GM12891 (cell line): ENCODE results near the gene BICC1.

Experiments used
- DNase-seq: peaks from one replicate; pipeline ENCODE4 v3.0.0; 2011; ENCODE audit warnings: low spot score; ENCODE audit not compliant: insufficient read length
- FAIRE-seq: peaks from 2 replicates; lab custom pipeline; 2011; peaks lifted over from hg19 to GRCh38; lab: Jason Lieb, UNC
- PAX5 ChIP-seq: IDR thresholded peaks from 2 replicates; pipeline ENCODE4 v1.6.1; 2011; ENCODE audit warnings: low read length, moderate library complexity, mild to moderate bottlenecking; ENCODE audit not compliant: insufficient read depth, severe bottlenecking
- POLR2A ChIP-seq: IDR thresholded peaks from 2 replicates; pipeline ENCODE4 v1.6.1; 2011; ENCODE audit warnings: low read depth, low read length, control low read depth
- POLR2AphosphoS5 ChIP-seq: IDR thresholded peaks from 2 replicates; pipeline ENCODE4 v1.6.1; 2011; ENCODE audit warnings: low read depth, low read length, control low read depth
- POU2F2 ChIP-seq: IDR thresholded peaks from 2 replicates; pipeline ENCODE4 v1.6.1; 2011; ENCODE audit warnings: low read depth, mild to moderate bottlenecking, control low read depth, low read length, moderate library complexity
- SPI1 ChIP-seq: IDR thresholded peaks from 2 replicates; pipeline ENCODE4 v1.6.1; 2011; ENCODE audit warnings: low read depth, low read length, control low read depth
- TAF1 ChIP-seq: IDR thresholded peaks from 2 replicates; pipeline ENCODE4 v1.6.1; 2011; ENCODE audit warnings: low read depth, low read length, control low read depth

Gene BICC1

DNA sequence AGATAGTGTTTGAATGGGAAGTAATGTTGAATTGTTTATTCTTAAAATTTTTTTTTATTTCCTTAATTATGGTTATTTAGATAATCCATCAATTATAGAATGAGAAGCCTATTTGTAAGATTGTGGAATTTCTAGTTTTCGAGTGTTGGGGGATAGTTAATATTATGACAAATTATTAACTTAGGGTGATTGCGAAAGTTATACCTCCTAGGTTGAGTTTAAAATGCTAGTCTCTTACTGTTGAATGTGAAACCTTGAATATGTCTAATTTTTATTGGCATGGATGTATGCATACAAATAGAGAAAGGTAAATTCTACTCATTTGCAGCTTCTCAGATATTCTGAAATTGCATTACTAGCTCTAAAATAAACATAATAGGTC, 43.2 kb downstream of the BICC1 start:
- TF ChIP-seq POLR2AphosphoS5 (no peak), PAX5 (no peak), POLR2A (no peak), SPI1 (no peak), POU2F2 (no peak), TAF1 (no peak)
- FAIRE-seq (no peak), DNase-seq (no peak)

DNA sequence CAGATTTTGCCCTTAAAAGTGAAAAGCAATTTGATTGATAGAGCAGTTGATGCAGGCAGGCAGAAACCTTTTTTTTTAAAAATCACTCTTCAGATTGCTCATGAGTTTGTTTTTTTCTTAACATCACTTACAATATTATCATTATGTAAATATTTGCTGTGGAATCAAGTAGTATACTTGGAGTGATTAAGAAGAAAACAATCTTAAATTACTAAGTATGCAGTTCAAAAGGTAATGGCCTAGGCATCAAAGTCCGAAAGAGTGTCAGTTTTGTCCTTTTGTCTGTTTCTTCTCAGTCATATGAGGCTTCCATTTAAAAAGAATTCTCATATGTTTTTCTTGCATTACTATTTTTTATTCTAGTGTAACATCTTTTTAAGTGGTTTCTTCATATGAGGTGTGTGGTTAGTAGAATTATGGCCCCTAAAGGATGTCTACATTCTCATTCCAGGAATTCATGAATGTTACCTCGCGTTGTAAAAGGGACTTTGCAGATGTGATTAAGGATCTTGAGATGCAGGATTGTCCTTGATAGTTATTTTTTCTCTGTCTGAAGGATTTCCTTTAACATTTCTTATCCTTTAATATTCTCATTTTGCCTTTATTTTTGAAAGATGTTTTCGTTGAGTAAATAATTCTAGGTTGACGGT, 44.0 kb downstream of the BICC1 start:
- FAIRE-seq (no peak), DNase-seq (no peak)
- TF ChIP-seq POU2F2 = no peak
- no peak for TF ChIP-seq SPI1
- TF ChIP-seq POLR2A = no peak
- no peak for TF ChIP-seq POLR2AphosphoS5

DNA sequence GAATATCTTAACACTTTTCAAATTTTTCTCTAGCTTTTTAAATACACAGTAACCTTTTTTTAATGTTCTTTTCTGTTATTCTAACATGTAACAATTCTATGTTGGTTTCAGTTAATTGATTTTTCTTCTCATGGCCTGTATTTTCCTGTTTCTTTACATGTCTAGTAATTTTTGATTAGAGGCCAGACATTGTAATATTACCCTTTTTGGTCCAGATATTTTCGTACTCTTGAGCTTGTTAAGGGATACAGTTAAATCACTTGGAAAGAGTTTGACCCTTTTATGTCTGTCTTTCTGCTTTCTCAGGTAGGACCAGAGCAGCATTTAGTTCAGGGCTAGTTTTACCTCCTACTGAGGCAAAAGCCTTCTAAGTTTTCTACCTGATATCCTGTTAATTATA, 45.0 kb downstream of the BICC1 start:
- TF ChIP-seq POU2F2 (no peak), POLR2AphosphoS5 (no peak), PAX5 (no peak), TAF1 (no peak), SPI1 (no peak), POLR2A (no peak)
- no peak for DNase-seq
- no peak for FAIRE-seq

DNA sequence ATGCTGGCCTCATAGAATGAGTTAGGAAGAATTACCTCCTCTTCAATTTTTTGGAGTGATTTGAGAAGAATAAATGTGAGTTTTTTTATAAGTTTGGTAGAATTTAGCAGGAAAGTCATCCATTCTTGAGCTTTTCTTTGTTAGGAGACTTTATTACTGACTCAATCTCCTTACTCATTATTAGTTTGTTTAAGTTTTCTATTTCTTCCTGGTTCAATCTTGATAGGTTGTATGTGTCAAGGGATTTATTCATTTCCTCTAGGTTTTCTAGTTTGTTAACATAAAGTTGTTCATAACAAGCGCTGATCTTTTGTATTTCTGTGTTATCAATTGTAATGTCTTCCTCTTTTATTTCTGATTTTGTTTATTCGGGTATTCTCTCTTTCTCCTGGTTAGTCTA, 47.4 kb downstream of the BICC1 start:
- no peak for TF ChIP-seq POLR2AphosphoS5
- no peak for TF ChIP-seq TAF1
- TF ChIP-seq PAX5 = no peak
- TF ChIP-seq SPI1 = no peak
- TF ChIP-seq POLR2A = no peak
- no peak for TF ChIP-seq POU2F2
- FAIRE-seq (no peak), DNase-seq (no peak)

DNA sequence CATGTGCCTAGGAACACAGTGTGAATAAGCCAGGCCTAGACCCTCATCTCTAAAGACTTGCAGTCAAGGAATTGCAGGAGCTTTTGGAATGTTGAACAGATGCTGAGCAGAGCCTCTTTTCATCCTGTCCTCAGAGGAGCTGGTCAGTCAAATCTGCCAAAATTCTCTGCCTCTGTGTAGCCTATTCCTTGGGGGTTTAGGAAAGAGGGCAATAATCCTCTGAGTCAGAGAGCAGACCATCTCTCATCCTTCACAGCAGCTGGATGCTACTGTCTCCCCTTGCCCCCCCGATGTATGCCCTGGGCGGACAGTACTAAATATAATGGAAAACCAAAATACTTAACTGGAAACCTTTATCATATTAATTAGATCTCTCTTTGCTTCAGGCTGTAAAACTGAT, 52.6 kb downstream of the BICC1 start:
- TF ChIP-seq SPI1 = no peak
- no peak for TF ChIP-seq TAF1
- no peak for TF ChIP-seq PAX5
- no peak for TF ChIP-seq POU2F2
- TF ChIP-seq POLR2A = no peak
- TF ChIP-seq POLR2AphosphoS5 = no peak
- FAIRE-seq (no peak), DNase-seq (no peak)

DNA sequence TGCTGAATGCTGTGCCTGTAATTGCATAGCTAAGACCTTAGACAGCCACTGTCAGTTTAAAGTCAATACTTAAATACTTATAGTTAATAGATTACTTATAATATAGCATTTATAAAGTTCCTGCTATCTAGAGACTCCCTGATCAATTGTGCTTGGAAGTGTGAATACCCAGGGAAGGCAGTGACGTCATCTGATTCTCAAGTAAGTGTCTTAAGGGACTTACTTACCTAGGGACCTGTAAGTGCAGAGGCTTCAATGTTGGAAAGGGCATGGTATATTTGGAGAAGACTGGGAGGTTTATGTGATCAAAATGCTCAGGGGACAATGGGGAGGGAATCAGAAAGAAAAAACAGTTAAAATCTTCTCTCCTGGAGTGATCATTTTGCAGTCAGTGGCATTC, 55.0 kb downstream of the BICC1 start:
- FAIRE-seq = no peak
- DNase-seq = no peak
- TF ChIP-seq TAF1 (no peak), POU2F2 (no peak), POLR2A (no peak), SPI1 (no peak), POLR2AphosphoS5 (no peak), PAX5 (no peak)

DNA sequence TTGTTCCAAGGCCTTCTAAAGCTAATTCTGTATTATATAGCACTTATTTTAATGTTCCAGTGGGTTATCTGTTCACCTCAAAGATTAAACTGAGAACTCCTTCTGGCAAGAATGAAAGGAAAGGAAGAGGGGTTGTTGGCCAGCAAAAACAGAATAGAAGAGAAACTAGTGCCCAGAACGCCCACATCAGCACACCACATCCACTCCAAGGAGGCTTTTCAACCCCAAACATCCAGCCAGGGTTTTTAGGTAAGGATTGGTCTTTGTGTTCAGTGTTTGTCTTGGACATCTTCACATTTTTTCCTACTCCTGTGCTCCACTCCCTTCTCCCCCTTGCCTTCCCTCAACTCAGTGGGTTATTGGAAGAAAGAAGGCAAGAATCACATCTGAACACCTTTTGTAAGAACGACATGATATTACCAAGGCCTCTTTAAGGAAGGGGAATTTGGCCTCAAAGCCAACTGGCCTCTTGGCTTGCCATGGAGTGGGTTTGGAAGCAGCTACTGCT, 55.8 kb downstream of the BICC1 start:
- DNase-seq (no peak), FAIRE-seq (no peak)
- TF ChIP-seq PAX5 = no peak
- TF ChIP-seq POLR2A = no peak
- no peak for TF ChIP-seq POLR2AphosphoS5
- TF ChIP-seq POU2F2 = no peak
- no peak for TF ChIP-seq TAF1
- no peak for TF ChIP-seq SPI1

DNA sequence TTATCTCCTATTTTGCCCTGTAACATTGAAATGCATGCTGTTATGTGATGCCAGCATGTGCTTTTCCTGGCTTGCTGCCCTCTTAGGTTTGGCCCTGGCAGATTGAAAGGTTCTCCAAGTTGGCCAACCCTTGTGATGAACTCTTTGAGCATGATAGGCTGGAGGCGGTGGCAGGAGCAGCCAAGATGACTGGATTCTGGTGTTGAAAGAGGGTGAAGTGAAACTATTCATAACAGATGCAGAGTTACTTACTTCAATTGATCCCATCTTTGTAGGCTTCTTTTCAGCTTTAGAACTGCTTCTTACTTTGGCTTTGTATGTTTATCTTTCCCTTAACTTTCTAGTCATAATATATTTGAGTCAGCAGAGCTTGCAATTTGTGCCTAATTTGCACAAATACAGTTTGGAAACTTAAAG, 57.6 kb downstream of the BICC1 start:
- TF ChIP-seq POLR2AphosphoS5 (no peak), PAX5 (no peak), POU2F2 (no peak), POLR2A (no peak), TAF1 (no peak), SPI1 (no peak)
- DNase-seq = no peak
- FAIRE-seq = no peak

DNA sequence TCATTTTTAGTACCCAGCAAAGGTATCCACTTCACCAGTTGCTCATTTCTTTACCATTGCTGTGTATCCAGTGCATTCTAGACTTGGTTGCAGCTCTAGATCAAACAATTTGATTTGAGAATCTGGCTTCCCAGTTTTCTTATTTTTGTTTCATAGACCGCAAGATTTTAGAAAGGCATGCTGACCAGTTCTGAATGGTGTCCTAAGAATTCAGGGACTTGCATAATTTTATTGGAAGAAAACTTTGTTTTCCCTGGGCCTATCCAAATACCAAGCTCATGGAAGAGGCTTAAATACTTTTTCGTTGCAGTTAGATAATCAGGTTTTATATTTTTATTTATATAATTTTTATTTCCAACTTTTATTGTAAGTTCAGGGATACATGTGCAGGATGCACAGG, 58.3 kb downstream of the BICC1 start:
- FAIRE-seq = no peak
- no peak for DNase-seq
- TF ChIP-seq POLR2AphosphoS5 (no peak), POU2F2 (no peak), PAX5 (no peak), SPI1 (no peak), POLR2A (no peak), TAF1 (no peak)

DNA sequence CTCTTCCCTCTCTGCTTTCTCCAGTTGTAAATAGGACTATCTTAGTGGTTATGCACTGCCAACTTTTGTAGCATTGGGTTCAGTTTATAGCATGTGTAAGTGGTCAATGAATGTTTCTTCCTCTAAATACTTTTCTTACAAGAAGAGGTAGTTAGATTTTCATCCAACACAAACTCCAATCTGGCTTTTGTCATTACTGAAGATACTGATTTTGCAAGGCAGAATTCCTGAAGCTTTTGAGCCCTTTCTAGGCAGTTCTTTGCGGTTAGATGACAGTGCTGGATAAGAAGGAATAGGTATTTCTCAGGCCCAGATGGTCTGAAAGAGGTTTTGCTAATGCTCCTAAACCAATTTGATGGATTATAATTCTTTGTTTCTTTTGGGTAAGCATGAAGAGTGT, 60.5 kb downstream of the BICC1 start:
- TF ChIP-seq TAF1 (no peak), POLR2AphosphoS5 (no peak), POU2F2 (no peak), POLR2A (no peak), PAX5 (no peak), SPI1 (no peak)
- FAIRE-seq (no peak), DNase-seq (no peak)

DNA sequence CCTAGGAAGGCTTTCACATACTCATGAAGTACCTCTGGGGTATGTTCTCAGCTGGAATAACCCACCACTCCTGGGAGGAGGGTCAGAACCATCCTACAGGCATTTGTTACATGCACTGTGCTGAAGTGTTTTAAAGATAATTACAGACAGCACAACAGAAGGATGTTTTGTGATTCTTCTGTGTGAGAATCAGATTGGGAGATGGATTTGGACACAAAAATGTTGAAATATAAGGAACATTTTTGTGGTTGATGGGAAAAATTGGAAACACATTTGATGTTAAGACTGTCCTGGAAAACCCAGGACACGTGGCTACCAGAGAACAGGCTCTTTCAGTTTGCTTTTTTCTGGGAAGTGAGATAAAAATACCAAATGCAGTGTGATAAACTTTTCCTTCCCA, 61.4 kb downstream of the BICC1 start:
- DNase-seq = no peak
- FAIRE-seq = no peak
- TF ChIP-seq POLR2A (no peak), TAF1 (no peak), POU2F2 (no peak), SPI1 (no peak), PAX5 (no peak)
